Measurements from ENCODE around the gene ARHGAP10.

DNA sequence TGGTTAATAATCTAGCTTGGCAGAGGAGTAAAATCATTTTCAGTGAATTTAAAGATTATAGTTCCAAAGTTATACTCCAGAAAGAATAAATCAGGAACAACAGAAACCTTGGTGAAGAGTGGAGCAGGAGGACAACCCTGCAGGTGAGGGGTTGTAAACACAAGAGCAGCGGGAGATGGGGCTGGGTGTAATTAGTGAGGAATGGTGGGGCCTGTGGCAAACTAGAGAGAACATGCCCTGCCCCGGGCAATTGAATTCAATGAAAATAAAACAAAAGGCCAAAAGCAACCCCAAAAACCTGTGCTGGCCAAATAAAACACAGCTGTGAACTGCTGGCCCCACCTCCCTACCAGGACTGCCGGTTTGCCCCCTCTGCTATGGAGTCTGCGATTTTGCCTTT, 385.1 kb downstream of the ARHGAP10 start:
- TF ChIP-seq CTCF (IDR thresholded peaks at IDR 0.05) (no peak), POLR2A (IDR thresholded peaks at IDR 0.05) (no peak)
